Measurements from ENCODE around the gene ROR2.

ROR2 gene

DNA sequence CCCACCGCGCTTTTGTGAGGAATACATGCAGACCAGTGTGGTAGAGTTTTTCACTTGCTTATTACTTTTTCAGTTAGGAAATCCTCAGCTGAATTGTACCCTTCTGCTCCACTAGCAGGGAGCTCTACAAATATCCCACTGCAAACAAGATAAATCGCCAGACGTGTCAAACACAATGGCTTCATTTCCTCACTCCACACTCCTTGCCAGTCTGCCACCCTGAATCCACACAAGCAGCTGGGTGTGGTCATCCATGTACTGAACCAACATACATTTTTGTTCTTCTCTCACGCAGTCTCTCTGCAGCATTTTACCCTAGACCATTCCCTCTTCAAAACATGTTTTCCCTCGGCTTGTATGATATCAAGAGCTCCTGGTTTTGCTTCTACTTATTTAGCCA lies 3.7 kb upstream of the ROR2 start:
- H3K4me2 ChIP-seq, result no peak overlapping the region
- no peak overlapping the region for H3K27ac ChIP-seq
- peaks cover 23% of the 10 kb centered on the region for H3K4me1 ChIP-seq (ENCODE audit: low read depth, poor library complexity, severe bottlenecking)
- TF ChIP-seq, protein P1, sequence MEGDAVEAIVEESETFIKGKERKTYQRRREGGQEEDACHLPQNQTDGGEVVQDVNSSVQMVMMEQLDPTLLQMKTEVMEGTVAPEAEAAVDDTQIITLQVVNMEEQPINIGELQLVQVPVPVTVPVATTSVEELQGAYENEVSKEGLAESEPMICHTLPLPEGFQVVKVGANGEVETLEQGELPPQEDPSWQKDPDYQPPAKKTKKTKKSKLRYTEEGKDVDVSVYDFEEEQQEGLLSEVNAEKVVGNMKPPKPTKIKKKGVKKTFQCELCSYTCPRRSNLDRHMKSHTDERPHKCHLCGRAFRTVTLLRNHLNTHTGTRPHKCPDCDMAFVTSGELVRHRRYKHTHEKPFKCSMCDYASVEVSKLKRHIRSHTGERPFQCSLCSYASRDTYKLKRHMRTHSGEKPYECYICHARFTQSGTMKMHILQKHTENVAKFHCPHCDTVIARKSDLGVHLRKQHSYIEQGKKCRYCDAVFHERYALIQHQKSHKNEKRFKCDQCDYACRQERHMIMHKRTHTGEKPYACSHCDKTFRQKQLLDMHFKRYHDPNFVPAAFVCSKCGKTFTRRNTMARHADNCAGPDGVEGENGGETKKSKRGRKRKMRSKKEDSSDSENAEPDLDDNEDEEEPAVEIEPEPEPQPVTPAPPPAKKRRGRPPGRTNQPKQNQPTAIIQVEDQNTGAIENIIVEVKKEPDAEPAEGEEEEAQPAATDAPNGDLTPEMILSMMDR (conservative IDR thresholded peaks at IDR 0.05; ENCODE audit: low read depth, low read length), result no peak
- H3K36me3 ChIP-seq (ENCODE audit: insufficient read depth), result no peaks in the 10 kb centered on the region
- H4K20me1 ChIP-seq (ENCODE audit: insufficient read depth), result no peaks in the 10 kb centered on the region
- H3K4me3 ChIP-seq (IDR thresholded peaks at IDR 0.05; ENCODE audit: insufficient read depth, low read depth, low read length), result no peak overlapping the region
- H3K79me2 ChIP-seq (ENCODE audit: insufficient read depth, low read depth), result no peaks in the 10 kb centered on the region
- no peak overlapping the region for H3K9ac ChIP-seq
- no peaks in the 10 kb centered on the region for H3K27me3 ChIP-seq (ENCODE audit: insufficient read depth, low read depth)
- no peak overlapping the region for H2AFZ ChIP-seq (ENCODE audit: low read depth)

DNA sequence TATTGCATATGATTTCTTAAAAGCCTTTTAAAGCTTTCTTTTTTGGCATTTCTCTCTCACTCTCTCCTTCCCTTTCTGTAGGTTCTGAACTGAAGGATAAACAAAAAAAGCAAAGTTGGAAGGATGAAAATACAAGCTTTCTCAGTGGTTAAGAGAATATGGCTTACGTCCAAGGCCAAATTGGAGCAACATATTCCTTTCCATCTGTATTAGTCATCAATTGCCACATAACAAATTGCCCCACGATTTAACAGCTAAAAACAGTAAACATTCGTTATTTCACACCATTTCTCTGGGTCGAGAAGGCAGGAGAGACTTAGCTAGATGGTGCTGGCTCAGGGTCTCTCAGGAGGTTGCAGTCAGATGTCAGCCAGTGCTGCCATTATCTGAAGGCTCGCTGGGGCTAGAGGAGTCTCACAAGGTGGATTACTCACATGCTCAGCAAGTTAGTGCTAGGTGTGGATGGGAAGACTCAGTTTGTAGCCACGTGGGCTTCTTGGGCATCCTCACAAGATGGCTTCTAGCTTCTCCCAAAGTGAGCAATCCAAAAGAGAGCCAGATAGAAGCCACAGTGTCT lies 2.0 kb upstream of the ROR2 start:
- Histone ChIP-seq H3K4me1 (ENCODE audit: low read depth, poor library complexity, severe bottlenecking) (peaks cover 23% of the 10 kb centered on the region), H3K27me3 (ENCODE audit: insufficient read depth, low read depth) (no peaks in the 10 kb centered on the region), H3K4me2 (no peak overlapping the region), H2AFZ (ENCODE audit: low read depth) (no peak overlapping the region), H3K4me3 (IDR thresholded peaks at IDR 0.05; ENCODE audit: insufficient read depth, low read depth, low read length) (no peak overlapping the region), H3K9ac (no peak overlapping the region), H3K36me3 (ENCODE audit: insufficient read depth) (no peaks in the 10 kb centered on the region), H3K79me2 (ENCODE audit: insufficient read depth, low read depth) (peaks cover 7% of the 10 kb centered on the region; the same call in 1 of the 2 replicates), H4K20me1 (ENCODE audit: insufficient read depth) (no peaks in the 10 kb centered on the region), H3K27ac (no peak overlapping the region)
- TF ChIP-seq, protein P1 (conservative IDR thresholded peaks at IDR 0.05; ENCODE audit: low read depth, low read length), result no peak

DNA sequence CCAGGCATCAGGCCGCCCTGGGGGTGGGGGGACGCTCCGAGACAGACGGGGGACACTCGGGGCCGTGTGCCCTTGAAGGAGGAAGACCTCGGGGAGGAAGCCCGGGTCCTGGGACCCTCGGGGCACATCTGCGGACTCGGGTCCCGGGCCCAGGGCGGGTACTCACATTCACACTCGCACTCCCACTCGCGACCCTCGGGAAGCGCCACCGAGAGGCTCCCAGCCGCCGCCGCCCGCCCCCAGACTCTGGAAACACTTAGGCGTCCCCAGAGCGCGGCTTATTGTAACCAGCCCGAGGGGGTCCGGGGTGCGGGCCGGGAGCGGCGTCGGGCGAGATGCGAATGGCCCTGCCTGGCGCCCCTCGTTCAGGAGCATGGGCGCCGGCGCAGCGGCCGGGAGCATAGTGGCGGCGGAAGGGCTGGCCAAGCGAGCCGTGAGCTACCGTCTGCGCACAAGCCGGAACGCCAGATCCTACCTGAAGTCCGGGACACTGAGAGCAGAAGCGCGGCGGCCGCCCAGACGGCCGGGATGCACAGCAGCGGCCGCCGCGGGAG lies 559 bp downstream of the ROR2 start:
- H3K4me2 ChIP-seq, result peak overlapping the region; percentile 63
- H3K36me3 ChIP-seq (ENCODE audit: insufficient read depth), result no peaks in the 10 kb centered on the region
- H2AFZ ChIP-seq (ENCODE audit: low read depth), result peak overlapping the region; percentile 83
- H3K27ac ChIP-seq, result no peak overlapping the region
- no peak overlapping the region for H3K4me3 ChIP-seq (IDR thresholded peaks at IDR 0.05; ENCODE audit: insufficient read depth, low read depth, low read length)
- peak overlapping the region; percentile 25; the same call in 1 of the 2 replicates for H3K9ac ChIP-seq
- H3K27me3 ChIP-seq (ENCODE audit: insufficient read depth, low read depth), result no peaks in the 10 kb centered on the region
- H3K79me2 ChIP-seq (ENCODE audit: insufficient read depth, low read depth), result peaks cover 7% of the 10 kb centered on the region; the same call in 1 of the 2 replicates
- no peaks in the 10 kb centered on the region for H4K20me1 ChIP-seq (ENCODE audit: insufficient read depth)
- TF ChIP-seq, protein P1 (conservative IDR thresholded peaks at IDR 0.05; ENCODE audit: low read depth, low read length), result no peak
- H3K4me1 ChIP-seq (ENCODE audit: low read depth, poor library complexity, severe bottlenecking), result peaks cover 16% of the 10 kb centered on the region

DNA sequence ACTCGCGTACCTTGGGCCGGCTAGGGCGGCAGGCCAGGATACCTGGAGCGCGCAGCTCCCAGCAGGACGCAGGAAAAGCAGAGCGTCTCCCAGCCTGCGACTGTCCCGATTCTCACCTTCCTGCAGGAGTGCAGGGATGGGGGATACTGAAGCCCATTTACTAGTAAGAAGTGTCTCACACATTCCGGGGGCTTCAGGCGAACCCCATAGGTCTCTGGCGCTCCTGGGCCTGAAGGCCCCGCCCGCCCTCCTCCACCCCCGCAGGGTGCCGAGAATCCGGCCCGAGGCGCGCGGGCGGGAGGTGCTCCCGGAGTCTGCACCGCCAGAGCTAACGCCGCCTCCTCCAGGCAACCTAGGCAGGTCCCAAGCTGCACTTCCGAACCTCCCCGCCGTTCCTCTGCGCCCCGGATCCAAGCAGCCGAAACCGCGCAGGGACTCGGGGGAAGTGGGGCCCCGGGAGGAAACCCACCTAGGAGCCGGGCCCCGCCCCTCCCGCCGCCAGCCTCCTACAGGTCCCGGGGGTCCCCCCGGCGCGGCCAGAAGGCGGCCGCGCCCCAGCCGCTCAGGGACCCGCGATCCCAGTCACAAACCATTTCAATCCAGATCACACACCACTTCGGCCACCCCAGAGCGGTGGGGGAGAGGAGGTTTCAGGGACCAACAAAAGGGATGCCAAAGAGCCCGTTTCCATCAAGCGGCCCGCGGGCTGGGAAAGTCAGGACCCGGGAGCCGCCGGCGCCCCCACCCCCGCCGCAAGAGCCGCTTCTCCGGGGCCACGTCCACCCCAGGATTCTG lies 1.2 kb downstream of the ROR2 start:
- H3K27ac ChIP-seq, result no peak overlapping the region
- peak overlapping the region; percentile 25; the same call in 1 of the 2 replicates for H3K9ac ChIP-seq
- H3K4me2 ChIP-seq, result peak overlapping the region; percentile 63
- no peak overlapping the region for H3K4me3 ChIP-seq (IDR thresholded peaks at IDR 0.05; ENCODE audit: insufficient read depth, low read depth, low read length)
- H3K4me1 ChIP-seq (ENCODE audit: low read depth, poor library complexity, severe bottlenecking), result peaks cover 14% of the 10 kb centered on the region
- no peaks in the 10 kb centered on the region for H3K27me3 ChIP-seq (ENCODE audit: insufficient read depth, low read depth)
- H3K36me3 ChIP-seq (ENCODE audit: insufficient read depth), result no peaks in the 10 kb centered on the region
- TF ChIP-seq, protein P1 (conservative IDR thresholded peaks at IDR 0.05; ENCODE audit: low read depth, low read length), result no peak
- H3K79me2 ChIP-seq (ENCODE audit: insufficient read depth, low read depth), result peaks cover 7% of the 10 kb centered on the region; the same call in 1 of the 2 replicates
- H4K20me1 ChIP-seq (ENCODE audit: insufficient read depth), result no peaks in the 10 kb centered on the region
- H2AFZ ChIP-seq (ENCODE audit: low read depth), result peak overlapping the region; percentile 83; the same call in 1 of the 2 replicates

Data from KMS-11 (cell line).